Activated CD4-positive, alpha-beta T cell treated with anti-CD3 and anti-CD28 coated beads, Interleukin-2, amount 10 ng/mL, durations not matched to agents 7 days and 5 days (primary cell): Measurements from ENCODE around the gene GHSR. TPM values are rescaled to one million over a fixed set of nuclear protein-coding genes. Genes with fewer than 3 reads are reported as not detected.

Experiments
- total RNA-seq, 2 experiments: library from RNA; stranded (reverse); gene quantifications; one replicate each; pipeline ENCODE4 v1.2.3, GENCODE V29; 2021

The GHSR gene
- total RNA-seq, 2 experiments from 2014 or later, result not detected

Other genes with a start within 250 kb of the GHSR start
- 10 to 100 TPM; 83.8 to 97.9 TPM for gene TNFSF10, start 75.0 kb upstream of the GHSR start, total RNA-seq